Brain pericyte (primary cell): ENCODE data around the gene SMYD3.
"Not testable (repeated sequence)": the region's sequence is repeated elsewhere in the genome, so short reads cannot be mapped to it uniquely, and the experiment has no call there.

Experiments used
- DNase-seq: peaks from one replicate; pipeline ENCODE4 v3.0.0-alpha.2; 2012; ENCODE audit warnings: low read depth, low spot score

SMYD3 gene

DNA sequence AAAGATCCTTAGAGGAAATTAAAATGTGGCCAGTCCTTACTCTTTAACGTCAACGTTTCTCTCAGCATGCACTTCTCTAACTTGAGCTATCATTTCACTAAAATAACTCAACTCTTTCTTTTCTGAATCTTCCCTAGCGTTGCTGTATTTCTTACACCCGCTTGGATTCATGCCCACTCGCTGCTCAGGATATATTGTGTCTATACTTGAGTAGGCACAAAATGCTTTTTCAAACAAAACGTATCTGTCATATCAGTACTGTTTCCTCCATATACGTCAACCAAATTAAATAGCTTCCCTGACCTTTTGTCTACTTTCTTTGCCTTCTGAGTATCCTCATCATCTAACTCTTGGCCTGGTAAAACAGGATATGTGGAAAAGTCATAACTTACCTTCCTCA lies 549.7 kb downstream of the SMYD3 start:
- no peak for DNase-seq

DNA sequence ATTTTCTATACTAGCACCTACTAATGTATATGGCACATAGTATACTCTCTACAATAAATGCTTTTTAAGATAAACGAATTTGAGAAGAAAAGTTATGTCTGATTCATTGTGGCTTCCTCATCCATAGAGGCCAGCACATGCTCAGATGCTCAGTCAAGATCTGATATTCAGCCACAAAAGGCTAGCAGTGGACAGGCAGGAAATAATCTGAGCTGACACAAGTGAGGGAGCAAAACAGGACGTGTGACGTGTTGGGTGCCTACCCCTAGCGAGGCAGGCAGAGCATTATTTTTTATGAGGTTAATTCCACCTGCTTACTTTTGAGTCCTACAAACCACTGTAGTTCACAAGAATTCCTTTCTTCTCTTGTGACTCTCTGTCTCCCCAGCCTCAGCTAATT lies 550.9 kb downstream of the SMYD3 start:
- DNase-seq, result no peak

DNA sequence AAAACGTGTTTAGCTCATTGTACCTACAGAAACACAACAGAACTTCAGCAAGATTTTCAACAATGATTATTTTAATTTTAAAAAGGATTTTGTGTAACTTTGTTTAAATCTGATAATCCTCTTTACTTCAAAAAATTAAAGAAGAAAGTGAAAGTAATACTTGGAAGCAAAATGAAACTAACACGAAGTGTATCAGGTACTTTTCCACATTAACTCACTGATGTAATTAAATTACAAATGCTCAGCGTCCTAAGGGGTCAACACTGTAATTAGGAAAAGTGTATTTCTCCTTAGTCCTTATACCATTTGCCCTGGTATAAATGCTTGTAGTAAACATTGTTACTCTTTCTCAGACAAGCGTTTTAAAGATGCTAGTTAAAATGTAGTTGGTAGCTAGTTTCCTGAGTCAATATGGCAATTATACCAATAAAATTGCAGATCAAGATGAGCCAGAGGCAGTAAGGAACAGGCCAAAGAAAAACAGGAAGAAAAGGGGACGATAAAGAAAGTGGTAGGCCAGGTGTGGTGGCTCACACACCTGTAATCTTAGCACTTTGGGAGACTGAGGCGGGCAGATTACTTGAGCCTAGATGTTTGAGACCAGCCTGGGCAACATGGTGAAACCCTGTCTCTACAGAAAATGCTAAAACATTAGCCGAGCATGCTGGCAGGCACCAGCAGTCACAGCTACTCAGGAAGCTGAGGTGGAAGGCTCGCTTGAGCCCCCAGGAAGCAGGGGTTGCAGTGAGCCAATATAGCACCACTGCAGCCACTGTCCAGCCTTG lies 553.0 kb downstream of the SMYD3 start:
- no peak for DNase-seq

DNA sequence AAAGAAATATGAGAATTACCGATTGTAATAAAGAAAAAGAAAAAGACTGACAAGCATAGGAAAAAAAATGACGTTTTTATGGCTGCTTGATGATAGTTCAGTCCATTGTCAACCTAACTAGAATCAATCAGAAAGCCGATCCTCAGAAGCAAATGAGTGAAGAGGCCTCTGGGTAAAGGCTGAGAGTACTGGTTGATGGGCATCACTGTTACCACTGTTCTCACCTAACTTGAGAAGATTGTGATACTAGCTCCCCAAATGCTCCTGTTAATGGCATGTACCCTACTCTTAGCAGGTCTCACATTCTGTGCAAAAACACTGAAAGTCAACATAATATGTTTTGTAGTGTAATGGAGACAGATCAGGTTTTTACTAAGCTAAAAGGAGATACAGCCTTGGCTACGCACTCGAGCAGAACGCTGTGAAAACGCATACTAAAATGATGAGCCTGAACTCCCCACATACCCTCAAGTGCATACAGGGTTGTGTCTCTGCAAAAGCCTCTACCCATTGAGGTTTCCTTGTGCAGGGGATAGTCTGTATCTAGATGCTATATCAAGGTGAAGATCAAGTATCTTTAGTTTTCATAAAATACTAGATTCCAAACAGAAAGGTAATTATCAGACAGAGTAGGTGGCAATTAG lies 554.6 kb downstream of the SMYD3 start:
- DNase-seq, result no peak

DNA sequence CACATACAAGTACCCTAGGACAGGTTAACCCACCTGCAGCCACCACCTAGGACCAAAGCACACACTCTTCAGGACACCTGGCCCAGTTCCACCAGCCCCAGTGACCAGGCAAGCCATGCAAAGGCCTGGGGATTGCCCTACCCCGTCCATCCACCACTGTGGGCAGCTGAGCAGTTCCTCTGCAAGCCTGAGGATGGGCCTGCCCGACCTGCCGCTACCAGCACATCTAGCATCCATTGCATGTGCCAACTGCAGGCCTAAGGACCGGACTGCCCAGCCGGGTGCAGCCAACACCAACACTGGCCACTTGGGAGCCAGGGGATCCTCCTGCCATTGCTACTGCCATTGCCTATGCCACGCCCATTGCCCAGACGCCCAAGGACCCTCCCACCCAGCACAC lies 558.3 kb downstream of the SMYD3 start:
- no peak for DNase-seq

DNA sequence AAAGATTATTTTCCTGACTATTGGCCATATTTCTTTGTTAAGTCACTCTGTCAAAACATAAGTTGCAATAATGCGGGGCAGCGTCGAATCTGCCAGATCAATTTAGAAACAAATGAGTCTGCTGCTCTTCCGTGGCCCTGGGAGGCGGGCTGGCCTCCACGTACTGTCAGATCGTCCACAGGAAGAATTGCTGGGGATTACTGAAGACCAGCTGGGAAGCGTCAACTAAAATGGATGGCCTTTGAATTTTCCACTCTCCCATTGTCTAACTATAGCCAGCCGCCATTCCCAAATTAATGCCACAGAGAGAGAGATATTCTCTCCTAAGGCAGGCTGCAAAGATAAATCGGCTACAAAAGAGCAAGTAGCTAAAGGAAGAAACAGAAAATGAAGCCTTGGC lies 560.2 kb downstream of the SMYD3 start:
- DNase-seq, result no peak

DNA sequence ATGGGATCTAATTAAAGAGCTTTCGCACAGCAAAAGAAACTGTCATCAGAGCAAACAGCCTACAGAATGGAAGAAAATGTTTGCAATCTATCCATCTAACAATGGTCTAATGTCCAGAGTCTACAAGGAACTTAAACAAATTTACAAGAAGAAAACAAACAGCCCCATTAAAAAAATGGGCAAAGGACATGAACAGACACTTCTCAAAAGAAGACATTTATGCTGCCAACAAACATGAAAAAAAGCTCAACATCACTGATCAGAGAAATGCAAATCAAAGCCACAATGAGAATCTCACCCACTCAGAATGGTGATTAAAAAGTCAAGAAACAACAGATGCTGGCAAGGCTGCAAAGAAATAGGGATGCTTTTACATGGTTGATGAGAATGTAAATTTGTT lies 561.9 kb downstream of the SMYD3 start:
- DNase-seq, result not testable (repeated sequence)

DNA sequence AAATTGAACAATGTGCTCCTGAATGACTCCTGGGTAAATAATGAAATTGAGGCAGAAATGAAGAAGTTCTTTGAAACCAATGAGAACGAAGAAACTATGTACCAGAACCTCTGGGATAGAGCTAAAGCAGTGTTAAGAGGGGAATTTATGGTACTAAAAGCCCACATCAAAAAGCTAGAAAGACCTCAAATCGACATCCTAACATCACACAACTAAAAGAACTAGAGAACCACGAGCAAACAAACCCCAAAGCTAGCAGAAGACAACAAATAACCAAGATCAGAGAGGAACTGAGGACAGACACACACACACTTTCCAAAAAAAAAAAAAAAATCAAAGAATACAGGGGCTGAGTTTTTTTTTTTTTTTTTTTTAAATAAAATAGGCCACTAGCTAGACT lies 564.2 kb downstream of the SMYD3 start:
- DNase-seq, result no peak

DNA sequence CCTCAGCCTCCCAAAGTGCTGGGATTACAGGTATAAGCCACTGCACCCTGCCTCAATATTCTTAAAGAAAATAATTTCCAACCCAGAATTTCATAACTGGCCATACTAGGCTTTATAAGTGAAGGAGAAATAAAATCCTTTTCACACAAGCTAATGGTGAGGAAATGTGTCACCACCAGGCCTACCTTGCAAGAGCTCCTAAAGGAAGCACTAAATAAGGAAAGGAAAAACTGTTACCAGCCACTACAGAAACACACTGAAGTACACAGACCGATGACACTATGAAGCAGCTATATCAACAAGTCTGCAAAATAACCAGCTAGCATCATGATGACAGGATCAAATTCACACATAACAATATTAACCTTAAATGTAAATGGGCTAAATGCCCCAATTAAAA lies 565.3 kb downstream of the SMYD3 start:
- DNase-seq, result not testable (repeated sequence)

DNA sequence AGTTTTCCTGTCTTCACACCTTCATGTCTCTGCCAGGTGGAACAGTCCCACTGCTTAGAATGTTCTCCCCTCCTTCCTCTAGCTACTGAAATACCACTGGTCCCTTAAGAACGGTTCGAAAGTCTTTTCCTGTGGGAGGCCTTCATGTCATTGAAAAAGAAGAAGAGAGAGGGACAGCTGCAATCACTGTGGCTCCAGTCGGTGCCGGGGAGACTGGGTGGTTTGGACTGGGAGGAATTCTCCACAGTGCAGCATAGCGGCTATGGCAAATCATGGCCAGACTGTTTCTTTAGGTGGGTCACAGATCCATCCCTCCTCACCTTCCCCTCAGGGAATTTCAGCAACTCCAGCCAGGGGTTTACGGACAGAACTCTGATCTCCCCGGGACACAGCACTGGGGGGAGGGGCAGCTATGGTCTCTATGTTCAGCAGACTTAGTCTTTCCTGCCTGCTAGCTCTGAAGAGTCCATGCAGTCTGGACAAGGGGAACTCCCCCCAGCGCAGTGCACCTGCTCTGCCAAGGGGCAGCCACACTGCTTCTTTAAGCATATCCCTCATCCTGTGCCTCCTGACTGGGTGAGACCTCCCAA lies 567.2 kb downstream of the SMYD3 start:
- no peak for DNase-seq

DNA sequence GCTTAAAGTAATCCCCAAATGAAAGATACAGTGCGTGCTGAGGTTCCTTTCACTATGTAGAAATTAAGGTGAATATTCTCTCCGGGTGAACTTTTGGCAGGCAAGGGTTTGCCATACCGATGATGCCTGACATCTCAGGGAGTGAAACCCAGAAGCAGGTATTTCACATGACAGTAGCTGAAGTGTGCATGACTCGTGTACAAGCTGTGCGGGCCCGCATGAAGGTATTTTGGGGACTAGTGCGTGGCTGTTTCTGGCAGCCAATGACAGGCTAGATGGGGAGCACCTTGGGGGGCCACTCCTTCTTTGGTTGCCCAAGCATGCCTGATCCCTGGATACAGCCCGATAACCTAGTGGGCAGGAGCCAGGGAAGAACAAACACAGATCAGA lies 569.0 kb downstream of the SMYD3 start:
- no peak for DNase-seq

DNA sequence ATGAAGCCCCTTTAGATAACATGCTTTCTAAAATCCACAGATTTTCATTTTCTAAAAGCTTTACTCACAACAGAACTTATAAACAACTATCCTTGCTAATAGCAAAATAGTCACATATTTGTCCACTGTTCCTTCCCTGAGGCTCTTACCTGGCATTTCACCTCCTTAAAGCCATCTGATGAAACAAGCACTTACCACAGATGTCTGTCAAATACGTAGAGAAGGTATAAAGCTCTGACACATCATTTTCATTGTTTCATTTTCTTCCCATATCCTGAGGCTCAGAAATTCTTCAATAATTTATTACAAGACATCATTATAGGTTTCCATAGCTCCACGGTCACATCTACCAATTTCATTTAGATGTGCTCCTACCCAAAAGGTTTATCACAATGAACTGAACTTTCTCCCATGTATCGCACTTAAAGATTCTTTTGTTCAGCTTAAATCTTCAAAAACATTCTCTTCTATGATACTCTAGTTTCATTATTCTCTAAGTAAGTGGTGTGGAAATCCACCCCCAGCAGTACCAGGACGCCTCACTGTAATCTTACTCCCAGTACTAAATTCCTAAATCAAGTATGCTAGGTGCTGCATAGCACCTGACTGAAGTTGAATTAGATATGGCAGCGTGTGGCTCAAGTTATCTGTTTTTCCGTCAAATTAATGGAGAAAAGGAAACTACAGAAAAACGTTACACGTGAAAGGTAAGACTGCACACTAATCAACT lies 569.6 kb downstream of the SMYD3 start:
- no peak for DNase-seq

DNA sequence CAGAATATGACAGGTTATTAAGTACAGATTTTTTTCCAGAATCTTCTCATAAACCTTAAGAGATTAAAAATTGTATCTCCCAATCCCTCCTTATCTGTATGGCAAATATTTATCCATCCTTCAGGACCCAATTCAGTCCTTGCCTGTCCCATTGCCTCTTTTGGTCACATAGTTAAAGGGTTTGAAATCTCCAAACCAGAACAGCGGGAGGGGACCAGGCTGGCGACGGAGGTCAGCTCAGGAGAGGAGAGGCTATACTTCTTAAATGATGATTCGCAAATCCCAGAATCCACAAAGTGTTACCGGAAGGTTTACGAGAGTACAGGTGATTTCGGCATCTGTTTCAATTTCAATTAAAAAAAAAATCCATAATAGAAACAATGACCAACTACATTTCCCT lies 572.7 kb downstream of the SMYD3 start:
- DNase-seq, result no peak

DNA sequence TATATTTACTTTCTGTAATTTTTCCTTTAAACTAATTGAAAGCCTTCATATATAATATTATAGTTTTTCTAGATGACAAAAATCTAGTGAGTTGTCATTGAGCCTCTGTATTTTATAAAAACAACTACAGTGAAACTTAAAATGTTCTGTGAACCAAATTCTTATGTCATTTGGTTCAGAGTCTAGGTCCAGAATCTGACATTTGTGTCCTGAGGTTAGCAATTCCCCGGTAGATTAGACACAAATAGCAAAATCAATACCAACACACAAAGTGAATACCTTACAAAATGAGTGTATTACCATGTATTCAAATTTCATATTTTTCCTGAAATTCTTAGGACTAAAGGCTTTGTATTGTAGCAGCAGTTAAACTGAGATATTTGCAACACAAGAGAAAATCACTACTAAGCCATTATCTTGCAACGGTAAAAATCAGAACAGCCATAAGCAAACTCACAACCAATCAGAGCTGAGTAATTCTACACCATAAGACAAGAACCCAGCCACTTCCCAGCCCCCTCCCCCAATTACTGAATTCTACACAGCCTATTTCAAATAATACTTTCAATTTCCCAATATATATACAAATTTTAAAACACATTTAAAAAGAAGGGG lies 573.5 kb downstream of the SMYD3 start:
- no peak for DNase-seq

DNA sequence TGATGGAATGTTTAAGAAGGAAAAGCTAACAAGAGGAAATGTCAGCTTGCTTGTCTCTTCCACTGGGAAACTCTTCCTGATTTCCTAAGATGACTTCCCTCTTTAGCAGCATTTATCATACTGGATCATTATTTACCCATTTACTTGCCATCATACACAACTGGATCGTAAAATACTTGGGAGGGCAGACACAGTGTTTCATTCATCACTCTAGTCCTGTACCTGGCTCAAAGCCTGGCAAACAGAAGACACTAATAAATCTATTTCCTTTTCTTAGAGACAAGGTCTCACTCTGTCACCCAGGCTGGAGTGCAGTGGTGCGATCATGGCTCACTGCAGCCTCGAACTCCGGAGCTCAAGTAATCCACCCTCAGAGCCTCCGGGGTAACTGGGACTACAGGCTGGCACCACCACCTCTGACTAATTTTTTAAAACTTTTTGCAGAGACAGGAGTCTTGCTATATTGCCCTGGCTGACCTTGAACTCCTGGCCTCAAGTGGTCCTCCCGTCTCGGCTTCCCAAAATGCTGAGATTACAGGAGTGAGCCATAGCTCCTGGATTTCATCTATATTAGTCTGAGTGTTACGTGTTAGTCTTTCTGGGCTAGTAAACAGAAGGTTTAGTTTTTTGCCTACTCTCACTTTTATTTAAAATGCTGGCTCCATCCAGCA lies 574.6 kb downstream of the SMYD3 start:
- DNase-seq, result no peak

DNA sequence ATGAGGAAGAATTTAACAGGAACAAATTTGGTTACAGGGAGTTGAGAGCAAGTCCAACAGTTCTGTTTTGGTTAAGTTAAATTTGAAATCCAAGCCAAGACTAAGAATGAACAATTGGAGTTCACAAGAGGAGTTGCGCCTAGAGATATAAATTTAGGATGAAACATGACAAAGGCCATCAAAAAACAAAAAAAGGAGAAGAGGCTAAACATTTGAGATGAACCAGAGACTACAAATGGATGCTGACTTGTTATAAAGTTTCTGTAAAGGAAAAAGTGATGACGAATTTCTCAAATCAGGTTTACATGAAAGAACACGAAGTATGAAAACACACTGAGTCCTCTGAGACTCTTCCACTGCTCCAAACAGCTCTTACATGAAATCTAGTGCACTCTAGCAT lies 575.6 kb downstream of the SMYD3 start:
- DNase-seq, result no peak

DNA sequence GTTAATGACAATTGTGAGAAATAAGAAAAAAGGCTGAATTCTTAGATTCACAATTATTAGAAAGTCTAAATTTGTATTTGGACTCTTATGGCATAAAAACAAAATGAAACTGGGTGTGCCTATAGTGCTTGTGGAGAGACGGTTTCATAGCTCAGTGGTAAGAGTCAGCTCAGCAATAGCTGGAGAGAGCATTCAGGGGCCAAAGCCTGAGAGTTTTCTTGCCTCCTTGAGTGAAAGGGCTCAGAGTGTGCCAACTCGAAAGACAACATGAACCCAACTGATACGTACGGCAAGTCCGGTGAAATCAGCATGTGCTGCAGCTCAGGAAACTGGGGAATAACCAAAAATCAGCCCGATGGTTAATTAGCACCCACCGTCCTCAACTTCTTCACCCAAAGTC lies 577.9 kb downstream of the SMYD3 start:
- no peak for DNase-seq

DNA sequence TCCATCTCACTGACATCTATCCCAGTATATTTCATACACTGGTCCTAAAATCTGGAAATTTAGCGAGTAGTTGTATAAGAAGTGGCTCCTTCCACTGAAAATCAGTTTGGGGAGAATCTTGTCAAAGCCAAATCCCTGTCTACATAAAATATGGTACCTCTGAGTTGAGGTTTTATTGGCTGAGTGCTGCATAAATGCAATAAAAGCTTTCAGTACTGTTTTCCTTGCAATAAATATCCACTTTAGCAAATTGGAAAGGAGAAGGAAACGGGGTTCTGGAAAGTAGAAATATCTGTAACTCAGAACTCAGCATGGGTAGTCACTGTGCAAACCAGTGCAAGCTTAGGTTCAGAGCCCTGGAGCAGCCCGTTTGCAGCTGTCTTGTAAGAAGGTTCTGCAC lies 580.2 kb downstream of the SMYD3 start:
- no peak for DNase-seq

DNA sequence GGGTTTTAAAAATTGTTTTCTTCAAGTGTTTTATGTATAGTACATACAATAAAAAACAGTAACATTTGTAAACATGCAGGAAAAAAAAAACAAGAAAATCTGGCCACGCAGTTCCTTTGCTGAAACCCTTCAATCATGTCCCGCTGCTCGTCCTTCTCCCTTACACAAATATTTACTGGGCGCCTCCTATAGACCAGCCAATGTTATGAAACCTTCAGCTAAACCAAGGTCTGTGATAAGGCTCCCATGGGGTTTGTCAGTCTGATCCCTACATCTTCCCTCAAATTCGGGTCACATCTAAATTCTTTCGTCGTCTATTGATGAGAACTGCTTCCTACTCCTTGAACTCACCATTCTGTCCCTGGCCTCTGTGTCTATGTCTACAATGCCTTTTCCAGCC lies 583.9 kb downstream of the SMYD3 start:
- no peak for DNase-seq

DNA sequence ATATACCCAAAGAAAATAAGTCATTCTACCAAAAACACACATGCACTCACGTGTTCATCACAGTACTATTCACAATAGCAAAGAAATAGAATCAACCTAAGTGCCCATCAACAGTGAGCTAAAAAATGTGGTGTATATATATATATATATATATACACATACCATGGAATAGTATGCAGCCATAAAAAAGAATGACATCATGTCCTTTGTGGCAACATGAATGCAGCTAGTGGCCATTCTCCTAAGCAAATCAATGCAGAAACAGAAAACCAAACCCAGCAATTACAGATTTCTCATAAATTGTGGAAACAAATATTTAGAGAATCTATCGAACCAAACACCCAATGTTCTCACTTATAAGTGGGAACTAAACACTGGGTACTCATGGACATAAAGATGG lies 585.7 kb downstream of the SMYD3 start:
- DNase-seq, result no peak

DNA sequence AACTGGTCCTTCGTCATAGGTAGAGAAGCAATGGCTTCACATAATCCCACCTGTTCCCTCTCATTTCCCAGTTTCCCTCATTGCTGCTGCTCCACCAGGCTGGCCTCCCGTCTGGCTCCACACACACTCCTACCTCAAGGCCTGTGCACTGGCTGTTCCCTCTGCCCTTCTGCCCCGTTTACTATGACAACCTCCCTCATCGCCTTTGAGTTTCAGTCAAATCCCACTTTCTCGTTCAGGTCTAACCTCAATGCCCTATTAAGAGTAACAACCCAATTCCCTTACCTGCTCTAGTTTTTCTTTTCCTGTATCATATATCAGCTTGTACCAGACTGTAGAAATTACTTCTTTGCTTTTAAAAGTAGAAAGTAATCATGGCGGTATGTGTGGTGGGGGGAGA lies 589.7 kb downstream of the SMYD3 start:
- DNase-seq, result no peak

DNA sequence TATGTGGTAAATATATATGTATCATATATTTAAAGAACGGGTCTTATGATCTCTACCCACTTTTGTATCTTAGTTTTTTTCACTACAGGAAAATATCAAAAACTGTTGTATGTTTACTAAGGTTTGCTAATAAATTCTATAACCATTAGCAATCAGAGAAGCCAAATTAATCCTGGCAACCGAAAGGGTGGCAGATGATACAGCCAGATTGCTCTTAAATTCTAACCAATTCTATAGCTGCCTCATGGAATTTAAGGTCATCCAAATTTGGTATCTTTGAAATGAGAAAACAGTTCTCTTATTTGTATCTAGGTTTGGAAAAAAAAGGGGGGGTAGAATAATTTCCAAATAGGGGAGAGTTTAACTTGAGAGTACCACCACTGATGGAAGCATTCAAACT lies 591.2 kb downstream of the SMYD3 start:
- DNase-seq, result no peak
